Body of pancreas (tissue), 4 donors: ENCODE results near the gene MAPK8IP1. TPM values are rescaled to one million over a fixed set of nuclear protein-coding genes. Genes with fewer than 3 reads are reported as not detected.

Experiments
- ATAC-seq: fragments of 150-250 bp; one replicate; pipeline ENCODE4 v1.9.1; 2016
- DNase-seq, 4 donors: peaks; one replicate each; pipeline ENCODE4 v3.0.0-alpha.2; 2019
- H3K27ac ChIP-seq, 4 donors: fragments of 200-600 bp; sonication (generic); 1 replicate in 3 of 4; 2 replicates in 1 of 4; pipeline versions ENCODE4 v1.5.1 to v1.6.1; 2016 to 2019; ENCODE audit warnings: mild to moderate bottlenecking in 1 of 4, mixed read lengths in 1 of 4, moderate library complexity in 1 of 4
- H3K27me3 ChIP-seq, 2 donors: fragments of 200-600 bp; sonication (generic); one replicate each; pipeline ENCODE4 v1.6.0; 2016; ENCODE audit warnings: mild to moderate bottlenecking in 1 of 2
- H3K36me3 ChIP-seq, 2 donors: fragments of 200-600 bp; sonication (generic); replicated peaks in 1 of 2; 2 replicates each; pipeline ENCODE4 v1.5.1; 2016; ENCODE audit warnings: low read depth in 2 of 2; ENCODE audit not compliant: insufficient read depth in 1 of 2
- H3K4me1 ChIP-seq: fragments of 200-600 bp; sonication (generic); one replicate; pipeline ENCODE4 v1.6.0; 2016
- H3K4me3 ChIP-seq, 2 donors: fragments of 200-600 bp; sonication (generic); 1 replicate in 1 of 2; 2 replicates in 1 of 2; pipeline ENCODE4 v1.5.1; 2016 to 2019
- H3K9me3 ChIP-seq, 3 donors: fragments of 200-600 bp; sonication (generic); 1 replicate in 2 of 3; 2 replicates in 1 of 3; pipeline ENCODE4 v1.5.1; 2016
- POLR2A ChIP-seq, 3 donors: fragments of 450-650 bp; IDR thresholded peaks; one replicate each; pipeline ENCODE4 v1.6.1; 2016; ENCODE audit warnings: antibody characterized with exemption in 3 of 3, mild to moderate bottlenecking in 2 of 3
- whole genome bisulfite sequencing, 2 donors: methylation state at CpG; one replicate each; pipeline ENCODE4 v1.1.5; 2017; 5-methylcytosine and 5-hydroxymethylcytosine counted together
- intact Hi-C: fragments of 100-400 bp; cut with DNase I; formaldehyde crosslinking; loops from one replicate; pipeline ENCODE4 v1.15.1; 2023
- total RNA-seq, 2 donors: library from RNA; depleted of rRNA; stranded (reverse); fragments of >200 nt; gene quantifications; one replicate each; pipeline ENCODE4 v1.1.0, GENCODE V29; 2016
- TF ChIP-seq, protein P1 (sequence below), 7 experiments: fragments of 450-650 bp in 4 of 7; fragments of 200-600 bp in 3 of 7; sonication (generic) in 3 of 7; IDR thresholded peaks; one replicate each; pipeline ENCODE4 v1.5.1; 2016 to 2019; ENCODE audit warnings: antibody characterized with exemption in 7 of 7

The MAPK8IP1 gene
- total RNA-seq, 2 donors from 2014 or later = 23.7 to 32.4 TPM

DNA sequence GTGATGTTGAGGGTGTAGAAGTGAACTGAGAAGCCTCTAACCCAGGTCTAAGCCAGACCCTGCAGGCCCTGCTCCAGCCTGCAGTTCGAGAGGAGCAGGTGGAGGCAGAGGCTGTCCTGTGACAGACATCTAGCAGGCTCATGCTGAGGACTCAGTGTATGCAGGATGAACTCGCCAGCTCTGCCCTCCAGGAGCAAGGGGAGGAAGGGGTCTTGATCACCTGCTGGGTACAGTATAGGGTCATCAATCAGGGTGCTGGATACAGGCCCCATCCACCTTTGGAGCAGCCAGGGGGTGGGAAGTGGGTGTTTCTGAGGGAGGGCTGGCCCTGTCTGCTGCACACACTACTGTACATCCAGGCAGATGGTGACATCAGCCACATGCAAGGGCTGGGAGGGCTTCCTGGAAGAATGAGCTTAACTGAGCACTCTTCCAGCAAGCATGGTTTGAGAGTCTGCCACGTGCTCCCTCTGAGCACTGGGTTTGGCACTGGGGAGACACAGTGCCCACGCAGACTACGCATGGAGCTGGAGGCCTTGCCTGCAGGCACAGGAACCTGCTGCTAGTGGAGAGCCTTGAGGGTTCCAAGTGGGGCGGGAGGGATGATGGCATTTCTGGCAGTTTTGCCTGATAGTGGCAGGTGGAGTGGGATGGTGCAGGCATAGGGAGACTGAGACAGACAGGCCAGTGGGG, 9.2 kb downstream of the MAPK8IP1 start:
- Histone ChIP-seq H3K36me3 (no peaks in the 10 kb centered on the region), H3K27me3 (no peaks in the 10 kb centered on the region), H3K4me1 (peaks cover 22% of the 10 kb centered on the region), H3K27ac (no peak overlapping the region), H3K9me3 (no peaks in the 10 kb centered on the region), H3K4me3 (no peak overlapping the region)
- no peak for ATAC-seq
- no peak for TF ChIP-seq POLR2A (IDR thresholded peaks at IDR 0.05)
- TF ChIP-seq, protein P1, sequence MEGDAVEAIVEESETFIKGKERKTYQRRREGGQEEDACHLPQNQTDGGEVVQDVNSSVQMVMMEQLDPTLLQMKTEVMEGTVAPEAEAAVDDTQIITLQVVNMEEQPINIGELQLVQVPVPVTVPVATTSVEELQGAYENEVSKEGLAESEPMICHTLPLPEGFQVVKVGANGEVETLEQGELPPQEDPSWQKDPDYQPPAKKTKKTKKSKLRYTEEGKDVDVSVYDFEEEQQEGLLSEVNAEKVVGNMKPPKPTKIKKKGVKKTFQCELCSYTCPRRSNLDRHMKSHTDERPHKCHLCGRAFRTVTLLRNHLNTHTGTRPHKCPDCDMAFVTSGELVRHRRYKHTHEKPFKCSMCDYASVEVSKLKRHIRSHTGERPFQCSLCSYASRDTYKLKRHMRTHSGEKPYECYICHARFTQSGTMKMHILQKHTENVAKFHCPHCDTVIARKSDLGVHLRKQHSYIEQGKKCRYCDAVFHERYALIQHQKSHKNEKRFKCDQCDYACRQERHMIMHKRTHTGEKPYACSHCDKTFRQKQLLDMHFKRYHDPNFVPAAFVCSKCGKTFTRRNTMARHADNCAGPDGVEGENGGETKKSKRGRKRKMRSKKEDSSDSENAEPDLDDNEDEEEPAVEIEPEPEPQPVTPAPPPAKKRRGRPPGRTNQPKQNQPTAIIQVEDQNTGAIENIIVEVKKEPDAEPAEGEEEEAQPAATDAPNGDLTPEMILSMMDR (IDR thresholded peaks at IDR 0.05) = no peak
- DNase-seq = no peak
- 82 to 86% methylated on average over 5 to 6 of the region's 6 CpGs for WGBS, 2 donors
- intact Hi-C loops = no loop called here

DNA sequence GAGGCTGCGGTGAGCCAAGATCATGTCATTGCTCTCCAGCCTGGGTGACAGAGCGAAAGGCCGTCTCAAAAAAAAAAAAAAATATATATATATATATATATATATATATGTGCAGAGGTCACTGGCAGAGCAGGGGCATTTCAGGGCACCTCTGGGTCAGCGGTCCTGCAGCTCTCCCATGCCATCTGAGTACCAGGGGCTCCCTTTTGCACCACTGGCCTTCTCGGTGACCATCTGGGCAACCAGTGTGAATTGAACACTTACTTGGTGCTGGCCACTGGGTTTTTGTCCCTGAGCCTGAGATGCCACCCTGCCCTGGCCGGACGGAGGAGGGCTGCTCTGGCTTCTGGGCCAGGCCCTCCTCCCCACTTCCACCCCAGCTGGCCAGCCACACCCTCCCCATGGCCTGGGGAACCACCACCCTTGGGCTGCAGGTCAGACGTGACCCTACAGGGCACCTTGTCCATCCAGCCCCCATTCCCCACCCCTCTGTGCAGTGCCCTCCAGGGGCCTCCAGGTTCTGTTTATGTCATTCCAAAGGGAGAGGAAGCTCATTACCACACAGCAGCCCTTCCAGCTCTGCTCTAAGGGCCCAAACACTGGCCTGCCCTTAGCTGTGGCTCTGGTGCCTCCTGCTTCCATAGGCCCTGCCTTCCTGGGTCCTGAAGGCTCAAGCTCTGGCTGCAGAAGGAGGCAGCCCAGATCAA, 10.3 kb downstream of the MAPK8IP1 start:
- no peak overlapping the region for H3K4me3 ChIP-seq
- no peaks in the 10 kb centered on the region for H3K36me3 ChIP-seq
- peaks cover 27% of the 10 kb centered on the region for H3K4me1 ChIP-seq
- H3K27me3 ChIP-seq = no peaks in the 10 kb centered on the region
- no peaks in the 10 kb centered on the region for H3K9me3 ChIP-seq
- WGBS, 2 donors = 89 to 92% methylated on average over 5 to 8 of the region's 8 CpGs
- no peak for DNase-seq
- no peak overlapping the region for H3K27ac ChIP-seq
- TF ChIP-seq POLR2A (IDR thresholded peaks at IDR 0.05) = no peak
- TF ChIP-seq, protein P1 (IDR thresholded peaks at IDR 0.05) = no peak
- ATAC-seq = no peak
- intact Hi-C loops = no loop called here

DNA sequence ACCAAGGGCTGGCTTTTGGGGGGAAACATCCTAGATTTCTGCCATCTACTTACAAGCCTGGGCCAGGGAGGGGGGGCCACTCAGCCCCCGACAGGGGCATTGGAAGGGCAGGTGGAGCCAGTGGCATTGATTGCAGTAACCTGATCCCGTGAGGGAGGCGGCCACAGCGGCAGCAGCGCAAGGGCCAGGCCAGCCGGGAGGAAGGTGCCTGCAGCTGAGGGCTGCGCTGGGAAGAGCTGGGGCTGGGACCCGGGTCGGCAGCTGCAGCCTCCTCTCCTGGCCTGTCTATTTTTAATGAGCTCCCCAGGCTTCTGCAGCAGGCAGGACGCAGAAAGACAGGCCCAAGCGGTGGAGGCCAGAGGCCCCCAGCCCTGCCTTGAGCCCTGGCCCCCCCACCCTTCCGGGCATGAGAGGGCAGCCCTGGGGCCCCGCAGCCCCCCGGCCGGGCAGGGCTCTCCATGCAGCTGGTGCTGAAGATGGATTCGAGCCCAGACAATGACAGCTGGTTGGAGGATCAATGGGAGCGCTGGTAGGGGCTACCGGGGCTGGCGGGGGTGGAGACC, 11.1 kb downstream of the MAPK8IP1 start:
- peak in 3 of 4 donors; percentile 43 to 57 (median 53) for DNase-seq
- WGBS, 2 donors = 19% methylated on average over 19 of the region's 19 CpGs; no CpG with 5 or more reads in 1 of the 2 donors
- Histone ChIP-seq H3K27ac (no peak overlapping the region), H3K9me3 (no peaks in the 10 kb centered on the region), H3K4me1 (peaks cover 35% of the 10 kb centered on the region), H3K4me3 (no peak overlapping the region), H3K27me3 (no peaks in the 10 kb centered on the region), H3K36me3 (no peaks in the 10 kb centered on the region)
- ATAC-seq = no peak
- intact Hi-C loops = no loop called here
- TF ChIP-seq, protein P1 (IDR thresholded peaks at IDR 0.05) = no peak
- TF ChIP-seq POLR2A (IDR thresholded peaks at IDR 0.05) = no peak

DNA sequence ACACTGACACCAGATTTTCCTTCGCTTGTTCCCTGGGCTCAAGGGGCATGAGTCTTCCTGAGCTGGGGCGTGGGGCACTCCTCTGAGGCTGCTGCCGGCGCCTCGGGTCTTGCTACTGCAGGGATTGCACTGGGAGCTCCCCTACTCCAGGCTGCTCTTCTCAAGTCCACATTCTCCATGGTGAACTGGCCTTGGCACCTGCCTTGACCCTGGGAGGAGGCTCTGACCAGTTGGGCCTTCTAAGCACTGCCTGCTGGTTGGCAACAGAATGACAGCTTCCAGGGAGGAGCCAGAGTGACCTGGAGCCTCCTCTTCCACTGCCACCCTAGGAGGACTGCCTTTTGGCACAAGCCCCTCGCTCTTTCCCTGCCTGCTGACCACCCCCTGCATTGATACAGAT, 12.1 kb downstream of the MAPK8IP1 start:
- WGBS, 2 donors = 89 to 94% methylated on average over 6 of the region's 6 CpGs
- no peak for TF ChIP-seq POLR2A (IDR thresholded peaks at IDR 0.05)
- TF ChIP-seq, protein P1 (IDR thresholded peaks at IDR 0.05) = no peak
- no peak overlapping the region for H3K4me3 ChIP-seq
- H3K27me3 ChIP-seq = no peaks in the 10 kb centered on the region
- DNase-seq (no peak), ATAC-seq (no peak)
- H3K9me3 ChIP-seq = no peaks in the 10 kb centered on the region
- H3K4me1 ChIP-seq = peaks cover 41% of the 10 kb centered on the region
- H3K27ac ChIP-seq = no peak overlapping the region
- no peaks in the 10 kb centered on the region for H3K36me3 ChIP-seq
- intact Hi-C loops = no loop called here
